ENCODE data around the gene TEX29. TPM values are rescaled to one million over a fixed set of nuclear protein-coding genes. Genes with fewer than 3 reads are reported as not detected.
A peak's percentile ranks its signal among the peaks of the same experiment; 100 is the strongest.

The TEX29 gene
- total RNA-seq, 6 donors from 2014 or later = 0.37 to 1.2 (median 0.63) TPM; not detected in 3

GRCh38 chr13:111388851-111389500 is 68.5 kb downstream of the TEX29 start:
- ATAC-seq (ENCODE audit: low FRiP score in 2 of 2) (no peak), DNase-seq (peak in 1 of 2 donors; percentile 15)
- H3K4me1 ChIP-seq = no peaks in the 10 kb centered on the region
- H3K4me3 ChIP-seq = no peak overlapping the region
- H3K36me3 ChIP-seq = no peaks in the 10 kb centered on the region
- 82% methylated on average over 19 of the region's 19 CpGs for WGBS, 2 donors
- no peak overlapping the region for H3K27ac ChIP-seq
- TF ChIP-seq POLR2A (IDR thresholded peaks at IDR 0.05) (no peak), CTCF (IDR thresholded peaks at IDR 0.05) (no peak), EP300 (IDR thresholded peaks at IDR 0.05) (no peak)
- no peaks in the 10 kb centered on the region for H3K9me3 ChIP-seq
- H3K27me3 ChIP-seq = no peaks in the 10 kb centered on the region

- Histone ChIP-seq H3K4me1 (no peaks in the 10 kb centered on the region), H3K36me3 (no peaks in the 10 kb centered on the region), H3K27me3 (no peaks in the 10 kb centered on the region), H3K27ac (no peak overlapping the region), H3K4me3 (no peak overlapping the region), H3K9me3 (no peaks in the 10 kb centered on the region)
- DNase-seq (peak in 1 of 2 donors; percentile 10), ATAC-seq (ENCODE audit: low FRiP score in 2 of 2) (no peak)
- TF ChIP-seq POLR2A (IDR thresholded peaks at IDR 0.05) (no peak), POLR2AphosphoS5 (IDR thresholded peaks at IDR 0.05) (no peak), CTCF (IDR thresholded peaks at IDR 0.05) (no peak), EP300 (IDR thresholded peaks at IDR 0.05) (no peak)
- WGBS, 2 donors = 82 to 85% methylated on average over 11 to 20 of the region's 21 CpGs
Observed at GRCh38 chr13:111389621-111390521, 69.4 kb downstream of the TEX29 start.

GRCh38 chr13:111390522-111391270 is 70.3 kb downstream of the TEX29 start:
- no peak overlapping the region for H3K27ac ChIP-seq
- no peaks in the 10 kb centered on the region for H3K9me3 ChIP-seq
- no peak overlapping the region for H3K4me3 ChIP-seq
- no peaks in the 10 kb centered on the region for H3K27me3 ChIP-seq
- no peak for ATAC-seq (ENCODE audit: low FRiP score in 2 of 2)
- WGBS, 2 donors = 82 to 85% methylated on average over 16 to 18 of the region's 18 CpGs
- no peaks in the 10 kb centered on the region for H3K36me3 ChIP-seq
- TF ChIP-seq POLR2A (IDR thresholded peaks at IDR 0.05) (no peak), POLR2AphosphoS5 (IDR thresholded peaks at IDR 0.05) (no peak), CTCF (IDR thresholded peaks at IDR 0.05) (no peak), EP300 (IDR thresholded peaks at IDR 0.05) (no peak)
- H3K4me1 ChIP-seq = no peaks in the 10 kb centered on the region
- DNase-seq = no peak

- H3K27ac ChIP-seq = no peak overlapping the region
- no peak overlapping the region for H3K4me3 ChIP-seq
- no peaks in the 10 kb centered on the region for H3K9me3 ChIP-seq
- DNase-seq (no peak), ATAC-seq (ENCODE audit: low FRiP score in 2 of 2) (no peak)
- no peaks in the 10 kb centered on the region for H3K4me1 ChIP-seq
- TF ChIP-seq EP300 (IDR thresholded peaks at IDR 0.05) (no peak), POLR2A (IDR thresholded peaks at IDR 0.05) (no peak)
- no peaks in the 10 kb centered on the region for H3K27me3 ChIP-seq
- 68% methylated on average over 9 of the region's 9 CpGs for WGBS, 2 donors
- H3K36me3 ChIP-seq = no peaks in the 10 kb centered on the region
Observed at GRCh38 chr13:111392486-111392885, 72.0 kb downstream of the TEX29 start.

- DNase-seq = peak in 1 of 2 donors; percentile 9
- H3K4me3 ChIP-seq = no peak overlapping the region
- ATAC-seq (ENCODE audit: low FRiP score in 2 of 2) = no peak
- no peaks in the 10 kb centered on the region for H3K9me3 ChIP-seq
- H3K4me1 ChIP-seq = no peaks in the 10 kb centered on the region
- TF ChIP-seq POLR2A (IDR thresholded peaks at IDR 0.05) (no peak), POLR2AphosphoS5 (IDR thresholded peaks at IDR 0.05) (no peak), EP300 (IDR thresholded peaks at IDR 0.05) (no peak), CTCF (IDR thresholded peaks at IDR 0.05) (no peak)
- no peaks in the 10 kb centered on the region for H3K36me3 ChIP-seq
- H3K27me3 ChIP-seq = no peaks in the 10 kb centered on the region
- no peak overlapping the region for H3K27ac ChIP-seq
- 79 to 80% methylated on average over 8 of the region's 8 CpGs for WGBS, 2 donors
Observed at GRCh38 chr13:111393221-111393790, 72.9 kb downstream of the TEX29 start.

Measured in upper lobe of left lung (tissue), 6 donors.